Neural crest cell (in vitro differentiated cells): ENCODE results near the gene CYP1A1. TPM values are rescaled to one million over a fixed set of nuclear protein-coding genes. Genes with fewer than 3 reads are reported as not detected.

Source experiments
- DNase-seq: peaks from one replicate; pipeline ENCODE4 v3.0.0; 2021; ENCODE audit warnings: low read depth, mixed read lengths, low spot score
- H3K27ac Mint-ChIP-seq: one replicate; pipeline ENCODE4 v1.8.0; 2021; ENCODE audit warnings: mild to moderate bottlenecking, mixed read lengths; ENCODE audit not compliant: unreplicated experiment
- H3K27me3 Mint-ChIP-seq: 2 replicates; pipeline ENCODE4 v1.8.0; 2021; ENCODE audit warnings: low read depth, mild to moderate bottlenecking, mixed read lengths
- H3K36me3 Mint-ChIP-seq: 2 replicates; pipeline ENCODE4 v1.8.0; 2021; ENCODE audit warnings: low read depth, mild to moderate bottlenecking, mixed read lengths
- H3K4me1 Mint-ChIP-seq: 2 replicates; pipeline ENCODE4 v1.8.0; 2021; ENCODE audit warnings: mixed read lengths
- H3K4me3 Mint-ChIP-seq: one replicate; pipeline ENCODE4 v1.8.0; 2021; ENCODE audit warnings: mild to moderate bottlenecking, mixed read lengths
- H3K9me3 Mint-ChIP-seq: 2 replicates; pipeline ENCODE4 v1.8.0; 2021; ENCODE audit warnings: mixed read lengths
- CTCF ChIP-seq: fragments of 200-600 bp; sonication (generic); conservative IDR thresholded peaks from 2 replicates; pipeline ENCODE4 v1.5.0; 2021; ENCODE audit warnings: antibody characterized with exemption, mild to moderate bottlenecking
- total RNA-seq: library from RNA; stranded (reverse); gene quantifications from 2 replicates; pipeline ENCODE4 v1.2.1, GENCODE V29; 2021

The CYP1A1 gene
- total RNA-seq, 1 donor from 2014 or later = 1.7 TPM

DNA sequence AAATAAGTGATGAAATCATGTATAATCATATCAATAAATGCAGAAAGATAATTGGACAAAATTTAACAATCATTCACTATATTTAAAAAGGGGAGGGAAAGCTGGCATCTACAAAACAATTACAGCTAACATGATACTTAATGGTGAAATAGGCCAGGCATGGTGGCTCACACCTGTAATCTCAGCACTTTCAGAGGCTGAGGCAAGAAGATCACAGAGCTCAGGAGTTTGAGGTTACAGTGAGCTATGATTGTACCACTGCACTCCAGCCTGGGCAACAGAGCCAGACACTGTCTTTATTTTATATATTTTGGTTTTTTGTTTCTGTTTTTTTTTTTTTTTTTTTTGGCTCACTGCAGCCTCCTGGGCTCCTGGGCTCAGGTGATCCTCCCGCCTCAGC is 41.6 kb downstream of the CYP1A1 start:
- TF ChIP-seq CTCF = no peak
- Mint-ChIP-seq H3K9me3 (no peaks in the 10 kb centered on the region), H3K4me3 (no peak overlapping the region), H3K36me3 (peaks cover 15% of the 10 kb centered on the region), H3K27ac (no peak overlapping the region), H3K27me3 (no peaks in the 10 kb centered on the region), H3K4me1 (no peaks in the 10 kb centered on the region)
- no peak for DNase-seq

DNA sequence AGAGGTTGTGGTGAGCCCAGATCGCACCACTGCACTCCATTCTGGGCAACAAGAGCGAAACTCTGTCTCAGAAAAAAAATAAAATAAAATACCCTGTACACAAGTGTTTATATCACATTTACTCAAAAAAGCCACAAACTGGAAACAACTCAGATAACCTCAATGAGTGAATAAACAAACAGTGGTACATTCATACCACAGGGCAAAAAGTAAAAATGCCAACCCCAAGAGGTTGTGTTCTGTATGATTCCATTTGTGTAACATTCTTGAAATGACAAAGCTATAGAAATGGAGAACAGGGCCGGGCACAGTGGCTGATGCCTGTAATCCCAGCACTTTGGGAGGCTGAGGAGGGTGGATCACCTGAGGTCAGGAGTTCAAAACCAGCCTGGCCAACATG is 42.4 kb downstream of the CYP1A1 start:
- TF ChIP-seq CTCF = no peak
- Mint-ChIP-seq H3K27me3 (no peaks in the 10 kb centered on the region), H3K36me3 (peaks cover 15% of the 10 kb centered on the region), H3K27ac (no peak overlapping the region), H3K9me3 (no peaks in the 10 kb centered on the region), H3K4me1 (no peaks in the 10 kb centered on the region), H3K4me3 (no peak overlapping the region)
- no peak for DNase-seq

DNA sequence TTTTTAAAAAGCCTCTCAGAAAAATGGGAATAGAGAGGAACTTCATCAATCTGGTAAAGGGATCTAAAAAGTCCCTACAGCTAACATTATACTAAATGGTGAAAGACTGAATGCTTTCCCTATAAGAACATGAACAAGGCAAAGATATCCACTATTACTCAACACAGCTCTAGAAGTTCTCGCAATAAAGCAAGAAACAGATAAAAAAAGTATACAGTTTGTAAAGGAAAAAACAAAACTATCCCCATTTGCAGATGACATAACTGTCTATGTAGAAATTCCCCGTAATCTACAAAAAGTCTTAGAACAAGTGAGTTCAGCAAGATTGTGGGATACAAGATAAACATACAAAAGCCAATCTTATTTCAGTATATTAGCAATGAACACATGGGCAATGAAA is 44.9 kb downstream of the CYP1A1 start:
- no peak for DNase-seq
- no peak for TF ChIP-seq CTCF
- H3K9me3 Mint-ChIP-seq = no peaks in the 10 kb centered on the region
- no peaks in the 10 kb centered on the region for H3K4me1 Mint-ChIP-seq
- H3K36me3 Mint-ChIP-seq = peaks cover 13% of the 10 kb centered on the region
- H3K27ac Mint-ChIP-seq = no peak overlapping the region
- no peaks in the 10 kb centered on the region for H3K27me3 Mint-ChIP-seq
- H3K4me3 Mint-ChIP-seq = no peak overlapping the region

DNA sequence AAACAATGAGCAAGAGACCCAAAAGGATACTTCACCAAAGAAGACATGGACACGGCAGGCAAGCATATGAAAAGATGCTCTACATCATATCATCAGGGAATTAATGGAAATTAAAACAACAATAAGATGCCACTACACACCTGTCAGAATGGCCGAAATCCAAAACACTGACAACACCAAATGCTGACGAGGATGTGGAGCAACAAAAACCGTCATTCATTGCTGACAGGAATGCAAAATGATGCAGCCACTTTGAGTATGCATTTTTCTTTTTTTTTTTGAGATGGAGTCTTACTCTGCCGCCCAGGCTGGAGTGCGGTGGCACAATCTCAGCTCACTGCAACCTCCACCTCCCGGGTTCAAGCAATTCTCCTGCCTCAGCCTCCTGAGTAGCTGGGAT is 48.5 kb downstream of the CYP1A1 start:
- Mint-ChIP-seq H3K36me3 (peaks cover 6% of the 10 kb centered on the region), H3K4me1 (no peaks in the 10 kb centered on the region), H3K9me3 (no peaks in the 10 kb centered on the region), H3K27ac (no peak overlapping the region), H3K4me3 (no peak overlapping the region), H3K27me3 (no peaks in the 10 kb centered on the region)
- no peak for TF ChIP-seq CTCF
- DNase-seq = no peak

DNA sequence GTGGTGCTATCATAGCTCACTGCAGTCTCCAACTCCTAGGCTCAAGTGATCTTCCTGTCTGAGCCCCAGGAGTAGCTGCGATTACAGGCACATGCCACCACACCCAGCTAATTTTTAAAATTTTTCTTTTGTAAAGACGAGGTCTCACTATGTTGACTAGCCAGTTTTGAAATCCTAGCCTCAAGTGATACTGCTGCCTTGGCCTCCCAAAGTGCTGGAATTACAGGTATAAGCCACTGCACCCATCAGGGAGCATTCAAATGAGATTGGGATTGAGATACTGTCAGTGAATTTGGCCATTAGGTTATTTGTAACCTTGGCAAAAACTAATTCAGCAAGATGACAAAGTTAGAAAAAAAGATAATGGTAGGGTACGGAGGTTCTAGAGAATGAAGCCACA is 51.2 kb downstream of the CYP1A1 start:
- TF ChIP-seq CTCF = no peak
- Mint-ChIP-seq H3K27me3 (no peaks in the 10 kb centered on the region), H3K4me3 (no peak overlapping the region), H3K36me3 (peaks cover 6% of the 10 kb centered on the region), H3K4me1 (no peaks in the 10 kb centered on the region), H3K27ac (peak overlapping the region; percentile 4), H3K9me3 (no peaks in the 10 kb centered on the region)
- no peak for DNase-seq

- TF ChIP-seq CTCF = no peak
- Mint-ChIP-seq H3K4me1 (no peaks in the 10 kb centered on the region), H3K4me3 (no peak overlapping the region), H3K36me3 (peaks cover 6% of the 10 kb centered on the region), H3K27ac (no peak overlapping the region), H3K9me3 (no peaks in the 10 kb centered on the region), H3K27me3 (no peaks in the 10 kb centered on the region)
- DNase-seq = no peak
Observed at GRCh38 chr15:74669627-74670026, 55.7 kb downstream of the CYP1A1 start.
